Activated T-helper 2 cell treated with anti-CD3 and anti-CD28 coated beads, Interferon-gamma antibody, Interleukin-2, Interleukin-4, amounts not matched to agents 10 μg/mL and 5 μg/mL and 100 μg/mL, durations not matched to agents 14 hours and 24 hours and 36 hours (primary cell): Measurements from ENCODE around the gene ICE2. TPM values are rescaled to one million over a fixed set of nuclear protein-coding genes. Genes with fewer than 3 reads are reported as not detected.

Source experiments
- DNase-seq: peaks from one replicate; pipeline ENCODE4 v3.0.0; 2021; ENCODE audit warnings: low spot score
- H3K27ac Mint-ChIP-seq: one replicate; pipeline ENCODE4 v1.8.0; 2021; ENCODE audit warnings: mixed read lengths
- H3K27me3 Mint-ChIP-seq: one replicate; pipeline ENCODE4 v1.8.0; 2021; ENCODE audit warnings: low read depth, mixed read lengths
- H3K36me3 Mint-ChIP-seq: one replicate; pipeline ENCODE4 v1.8.0; 2021; ENCODE audit warnings: low read depth, mixed read lengths
- H3K4me1 Mint-ChIP-seq: one replicate; pipeline ENCODE4 v1.8.0; 2021; ENCODE audit warnings: low read depth, mixed read lengths
- H3K4me3 Mint-ChIP-seq: one replicate; pipeline ENCODE4 v1.8.0; 2021; ENCODE audit warnings: low read depth, mild to moderate bottlenecking, moderate library complexity, mixed read lengths
- H3K9me3 Mint-ChIP-seq: one replicate; pipeline ENCODE4 v1.8.0; 2021; ENCODE audit warnings: mixed read lengths
- intact Hi-C: fragments of 100-400 bp; cut with micrococcal nuclease; formaldehyde crosslinking; loops from one replicate; pipeline ENCODE4 v1.15.1; 2023
- total RNA-seq: library from RNA; stranded (reverse); gene quantifications from 2 replicates; pipeline ENCODE4 v1.2.3, GENCODE V29; 2022

The ICE2 gene
- total RNA-seq, 1 donor from 2014 or later: 50.4 TPM

GRCh38 chr15:60462027-60462426 lies 16.9 kb downstream of the ICE2 start:
- H3K4me3 Mint-ChIP-seq: no peak overlapping the region
- no peaks in the 10 kb centered on the region for H3K27me3 Mint-ChIP-seq
- H3K9me3 Mint-ChIP-seq: no peaks in the 10 kb centered on the region
- intact Hi-C loops: no loop called here
- H3K36me3 Mint-ChIP-seq: peaks cover 24% of the 10 kb centered on the region
- no peak overlapping the region for H3K27ac Mint-ChIP-seq
- peaks cover 5% of the 10 kb centered on the region for H3K4me1 Mint-ChIP-seq
- DNase-seq: no peak

GRCh38 chr15:60460931-60461330 lies 18.0 kb downstream of the ICE2 start:
- no peaks in the 10 kb centered on the region for H3K9me3 Mint-ChIP-seq
- no peak overlapping the region for H3K27ac Mint-ChIP-seq
- H3K36me3 Mint-ChIP-seq: peaks cover 26% of the 10 kb centered on the region
- intact Hi-C loops: no loop called here
- H3K4me3 Mint-ChIP-seq: no peak overlapping the region
- peaks cover 5% of the 10 kb centered on the region for H3K4me1 Mint-ChIP-seq
- no peaks in the 10 kb centered on the region for H3K27me3 Mint-ChIP-seq
- DNase-seq: no peak

GRCh38 chr15:60458721-60459120 lies 20.2 kb downstream of the ICE2 start:
- H3K9me3 Mint-ChIP-seq: no peaks in the 10 kb centered on the region
- no peak for DNase-seq
- no peak overlapping the region for H3K4me3 Mint-ChIP-seq
- no peak overlapping the region for H3K27ac Mint-ChIP-seq
- intact Hi-C loops: no loop called here
- peaks cover 5% of the 10 kb centered on the region for H3K4me1 Mint-ChIP-seq
- no peaks in the 10 kb centered on the region for H3K27me3 Mint-ChIP-seq
- peaks cover 32% of the 10 kb centered on the region for H3K36me3 Mint-ChIP-seq

GRCh38 chr15:60457985-60458384 lies 21.0 kb downstream of the ICE2 start:
- H3K4me3 Mint-ChIP-seq: no peak overlapping the region
- no peaks in the 10 kb centered on the region for H3K9me3 Mint-ChIP-seq
- H3K36me3 Mint-ChIP-seq: peaks cover 37% of the 10 kb centered on the region
- no peaks in the 10 kb centered on the region for H3K27me3 Mint-ChIP-seq
- no peak for DNase-seq
- intact Hi-C loops: no loop called here
- peaks cover 5% of the 10 kb centered on the region for H3K4me1 Mint-ChIP-seq
- H3K27ac Mint-ChIP-seq: no peak overlapping the region

GRCh38 chr15:60454824-60455223 lies 24.1 kb downstream of the ICE2 start:
- Mint-ChIP-seq H3K36me3 (peaks cover 46% of the 10 kb centered on the region), H3K27me3 (no peaks in the 10 kb centered on the region), H3K27ac (no peak overlapping the region), H3K4me1 (no peaks in the 10 kb centered on the region), H3K4me3 (no peak overlapping the region), H3K9me3 (no peaks in the 10 kb centered on the region)
- intact Hi-C loops: no loop called here
- DNase-seq: no peak

GRCh38 chr15:60448668-60449360 lies 30.1 kb downstream of the ICE2 start:
- H3K9me3 Mint-ChIP-seq: no peaks in the 10 kb centered on the region
- intact Hi-C loops: no loop called here
- H3K4me3 Mint-ChIP-seq: no peak overlapping the region
- H3K4me1 Mint-ChIP-seq: no peaks in the 10 kb centered on the region
- no peaks in the 10 kb centered on the region for H3K27me3 Mint-ChIP-seq
- peaks cover 54% of the 10 kb centered on the region for H3K36me3 Mint-ChIP-seq
- DNase-seq: no peak
- H3K27ac Mint-ChIP-seq: no peak overlapping the region

GRCh38 chr15:60444289-60444912 lies 34.5 kb downstream of the ICE2 start:
- no peak for DNase-seq
- H3K4me1 Mint-ChIP-seq: peaks cover 2% of the 10 kb centered on the region
- intact Hi-C loops: loop anchor here (2.0 kb wide), 1 partner anchor 86 kb away; no protein-coding TSS in a partner anchor
- no peaks in the 10 kb centered on the region for H3K9me3 Mint-ChIP-seq
- peaks cover 33% of the 10 kb centered on the region for H3K36me3 Mint-ChIP-seq
- no peak overlapping the region for H3K27ac Mint-ChIP-seq
- no peak overlapping the region for H3K4me3 Mint-ChIP-seq
- no peaks in the 10 kb centered on the region for H3K27me3 Mint-ChIP-seq

GRCh38 chr15:60442763-60443162 lies 36.2 kb downstream of the ICE2 start:
- H3K4me1 Mint-ChIP-seq: peaks cover 2% of the 10 kb centered on the region
- no peaks in the 10 kb centered on the region for H3K9me3 Mint-ChIP-seq
- intact Hi-C loops: no loop called here
- H3K27me3 Mint-ChIP-seq: no peaks in the 10 kb centered on the region
- H3K4me3 Mint-ChIP-seq: no peak overlapping the region
- H3K36me3 Mint-ChIP-seq: peaks cover 18% of the 10 kb centered on the region
- no peak overlapping the region for H3K27ac Mint-ChIP-seq
- DNase-seq: no peak

GRCh38 chr15:60442031-60442650 lies 36.8 kb downstream of the ICE2 start:
- no peak overlapping the region for H3K27ac Mint-ChIP-seq
- peaks cover 15% of the 10 kb centered on the region for H3K36me3 Mint-ChIP-seq
- no peaks in the 10 kb centered on the region for H3K27me3 Mint-ChIP-seq
- no peak overlapping the region for H3K4me3 Mint-ChIP-seq
- intact Hi-C loops: no loop called here
- no peaks in the 10 kb centered on the region for H3K9me3 Mint-ChIP-seq
- peaks cover 2% of the 10 kb centered on the region for H3K4me1 Mint-ChIP-seq
- DNase-seq: no peak

- Mint-ChIP-seq H3K36me3 (peaks cover 9% of the 10 kb centered on the region), H3K4me1 (peaks cover 2% of the 10 kb centered on the region), H3K27me3 (no peaks in the 10 kb centered on the region), H3K9me3 (no peaks in the 10 kb centered on the region), H3K4me3 (no peak overlapping the region), H3K27ac (no peak overlapping the region)
- intact Hi-C loops: no loop called here
- DNase-seq: no peak
Observed at GRCh38 chr15:60441331-60441730, 37.6 kb downstream of the ICE2 start.

- Mint-ChIP-seq H3K9me3 (no peaks in the 10 kb centered on the region), H3K36me3 (peaks cover 9% of the 10 kb centered on the region), H3K4me3 (no peak overlapping the region), H3K27me3 (no peaks in the 10 kb centered on the region), H3K27ac (no peak overlapping the region), H3K4me1 (peaks cover 2% of the 10 kb centered on the region)
- intact Hi-C loops: no loop called here
- DNase-seq: no peak
Observed at GRCh38 chr15:60438646-60439045, 40.3 kb downstream of the ICE2 start.

GRCh38 chr15:60428935-60429334 lies 50.0 kb downstream of the ICE2 start:
- Mint-ChIP-seq H3K9me3 (no peaks in the 10 kb centered on the region), H3K36me3 (peaks cover 38% of the 10 kb centered on the region), H3K27me3 (no peaks in the 10 kb centered on the region), H3K4me1 (peaks cover 3% of the 10 kb centered on the region), H3K4me3 (no peak overlapping the region), H3K27ac (no peak overlapping the region)
- intact Hi-C loops: no loop called here
- DNase-seq: no peak

GRCh38 chr15:60426870-60427508 lies 52.0 kb downstream of the ICE2 start:
- DNase-seq: no peak
- H3K27me3 Mint-ChIP-seq: no peaks in the 10 kb centered on the region
- intact Hi-C loops: no loop called here
- peaks cover 46% of the 10 kb centered on the region for H3K36me3 Mint-ChIP-seq
- no peaks in the 10 kb centered on the region for H3K9me3 Mint-ChIP-seq
- no peak overlapping the region for H3K27ac Mint-ChIP-seq
- H3K4me3 Mint-ChIP-seq: no peak overlapping the region
- peaks cover 8% of the 10 kb centered on the region for H3K4me1 Mint-ChIP-seq
